Peyer's patch (tissue), 4 donors: ENCODE results near the gene ARHGAP11B. TPM values are rescaled to one million over a fixed set of nuclear protein-coding genes. Genes with fewer than 3 reads are reported as not detected.
"Not testable (repeated sequence)": the region's sequence is repeated elsewhere in the genome, so short reads cannot be mapped to it uniquely, and the experiment has no call there.

Experiments
- DNase-seq, 3 donors: peaks; one replicate each; pipeline ENCODE4 v3.0.0-alpha.2; 2017 to 2019
- H3K27ac ChIP-seq, 4 donors: fragments of 200-600 bp; sonication (generic); one replicate each; pipeline ENCODE4 v1.5.1; 2016 to 2019
- H3K27me3 ChIP-seq, 2 donors: fragments of 200-600 bp; sonication (generic); one replicate each; pipeline ENCODE4 v1.5.1; 2019
- H3K36me3 ChIP-seq, 3 donors: fragments of 200-600 bp; sonication (generic); one replicate each; pipeline ENCODE4 v1.5.1; 2016 to 2019
- H3K4me1 ChIP-seq, 4 donors: fragments of 200-600 bp; sonication (generic); one replicate each; pipeline ENCODE4 v1.5.1; 2016 to 2019
- H3K4me3 ChIP-seq, 4 donors: fragments of 200-600 bp; sonication (generic); 1 replicate in 3 of 4; 2 replicates in 1 of 4; pipeline ENCODE4 v1.5.1; 2016 to 2019; ENCODE audit warnings: mild to moderate bottlenecking in 1 of 4
- H3K9me3 ChIP-seq, 4 donors: fragments of 200-600 bp; sonication (generic); one replicate each; pipeline ENCODE4 v1.5.1; 2016 to 2019; ENCODE audit warnings: mild to moderate bottlenecking in 1 of 4
- small RNA-seq, 2 donors: library from RNA; depleted of rRNA; stranded (forward); fragments of <200 nt; gene quantifications; one replicate each; pipeline ENCODE3, GENCODE V24; 2016
- total RNA-seq, 4 donors: library from RNA; depleted of rRNA; stranded (reverse); fragments of >200 nt; gene quantifications; one replicate each; pipeline ENCODE4 v1.1.0, GENCODE V29; 2016

The ARHGAP11B gene

GRCh38 chr15:30686651-30687050, 60.7 kb downstream of the ARHGAP11B start:
- H3K4me3 ChIP-seq, H3K36me3 ChIP-seq, H3K27me3 ChIP-seq, H3K4me1 ChIP-seq, H3K9me3 ChIP-seq, DNase-seq, H3K27ac ChIP-seq: not testable (repeated sequence)

Small RNA genes within 50 kb of the gene (small RNA-seq; reads per million reads assigned to genes)
- gene RF00019 (0 reads per million in 2 donors), gene RF00096 (0 reads per million in 2 donors), gene RN7SL628P (0 reads per million in 2 donors)

Other genes with a start within 250 kb of the ARHGAP11B start
- 1 to 10 TPM in 3 of 4 donors, not detected in 1; 3.2 to 4.0 (median 4.0) TPM for gene CHRFAM7A, start 232.6 kb upstream of the ARHGAP11B start, total RNA-seq
- gene GOLGA8R, start 211.9 kb upstream of the ARHGAP11B start, total RNA-seq, result 10 to 100 TPM in 1 of 4 donors, 1 to 10 TPM in 3; 4.2 to 36.3 (median 4.9) TPM
- gene GOLGA8Q, start 74.1 kb upstream of the ARHGAP11B start, total RNA-seq, result 1 to 10 TPM in 3 of 4 donors, not detected in 1; 1.3 to 5.1 (median 1.7) TPM
- gene GOLGA8H, start 22.1 kb upstream of the ARHGAP11B start, total RNA-seq, result 1 to 10 TPM in 1 of 4 donors, under 1 TPM in 1, not detected in 2; 0.54 to 2.5 TPM